HEK293 (cell line): ENCODE results near the gene PROCA1.
A peak's percentile ranks its signal among the peaks of the same experiment; 100 is the strongest.

Experiments
- BCL11A ChIP-seq: fragments of 450-650 bp; formaldehyde crosslinking; IDR thresholded peaks from 2 replicates; pipeline ENCODE4 v1.5.1; 2016; ENCODE audit warnings: low read depth, missing biosample characterization, missing genetic modification characterization
- FEZF1 ChIP-seq: fragments of 450-650 bp; formaldehyde crosslinking; IDR thresholded peaks from 2 replicates; pipeline ENCODE4 v1.5.1; 2016; ENCODE audit warnings: missing biosample characterization, missing genetic modification characterization
- GLI2 ChIP-seq: fragments of 450-650 bp; formaldehyde crosslinking; IDR thresholded peaks from 2 replicates; pipeline ENCODE4; 2017; ENCODE audit warnings: missing biosample characterization, missing genetic modification characterization, low read depth, borderline replicate concordance
- IKZF3 ChIP-seq: fragments of 450-650 bp; IDR thresholded peaks from 2 replicates; pipeline ENCODE4 v1.5.0; 2018; ENCODE audit warnings: missing biosample characterization, mild to moderate bottlenecking, missing genetic modification characterization, moderate library complexity
- SP3 ChIP-seq: fragments of 450-650 bp; formaldehyde crosslinking; IDR thresholded peaks from 2 replicates; pipeline ENCODE4 v1.5.1; 2016; ENCODE audit warnings: missing biosample characterization, missing genetic modification characterization
- SP7 ChIP-seq: fragments of 450-650 bp; formaldehyde crosslinking; IDR thresholded peaks from 2 replicates; pipeline ENCODE4 v1.5.1; 2016; ENCODE audit warnings: missing biosample characterization, missing genetic modification characterization
- ZBTB17 ChIP-seq: fragments of 450-650 bp; formaldehyde crosslinking; IDR thresholded peaks from 2 replicates; pipeline ENCODE4 v1.5.1; 2016; ENCODE audit warnings: missing biosample characterization, missing genetic modification characterization
- ZFP41 ChIP-seq: fragments of 450-650 bp; formaldehyde crosslinking; IDR thresholded peaks from 2 replicates; pipeline ENCODE4 v1.5.1; 2016; ENCODE audit warnings: missing biosample characterization, missing genetic modification characterization, borderline replicate concordance
- ZFP69B ChIP-seq: fragments of 450-650 bp; formaldehyde crosslinking; IDR thresholded peaks from 2 replicates; pipeline ENCODE4 v1.5.1; 2016; ENCODE audit warnings: missing biosample characterization, missing genetic modification characterization
- ZIC2 ChIP-seq: fragments of 450-650 bp; formaldehyde crosslinking; IDR thresholded peaks from 2 replicates; pipeline ENCODE4 v1.5.1; 2016; ENCODE audit warnings: missing biosample characterization, missing genetic modification characterization
- ZNF114 ChIP-seq: fragments of 450-650 bp; formaldehyde crosslinking; IDR thresholded peaks from 2 replicates; pipeline ENCODE4 v1.5.0; 2017; ENCODE audit warnings: missing biosample characterization, missing genetic modification characterization
- ZNF169 ChIP-seq: fragments of 450-650 bp; formaldehyde crosslinking; IDR thresholded peaks from 2 replicates; pipeline ENCODE4 v1.5.1; 2016; ENCODE audit warnings: missing biosample characterization, missing genetic modification characterization
- ZNF223 ChIP-seq: fragments of 450-650 bp; formaldehyde crosslinking; IDR thresholded peaks from 2 replicates; pipeline ENCODE4 v1.5.1; 2016; ENCODE audit warnings: missing biosample characterization, missing genetic modification characterization
- ZNF248 ChIP-seq: fragments of 450-650 bp; formaldehyde crosslinking; IDR thresholded peaks from 2 replicates; pipeline ENCODE4 v1.5.1; 2017; ENCODE audit warnings: missing biosample characterization, missing genetic modification characterization
- ZNF302 ChIP-seq: fragments of 450-650 bp; formaldehyde crosslinking; IDR thresholded peaks from 2 replicates; pipeline ENCODE4 v1.5.1; 2016; ENCODE audit warnings: missing biosample characterization, missing genetic modification characterization, low read depth
- ZNF501 ChIP-seq: fragments of 450-650 bp; formaldehyde crosslinking; IDR thresholded peaks from 2 replicates; pipeline ENCODE4 v1.5.1; 2016; ENCODE audit warnings: missing biosample characterization, missing genetic modification characterization
- ZNF521 ChIP-seq: fragments of 450-650 bp; formaldehyde crosslinking; IDR thresholded peaks from 2 replicates; pipeline ENCODE4 v1.5.1; 2017; ENCODE audit warnings: missing biosample characterization, mild to moderate bottlenecking, missing genetic modification characterization
- ZNF558 ChIP-seq: fragments of 450-650 bp; formaldehyde crosslinking; IDR thresholded peaks from 2 replicates; pipeline ENCODE4 v1.5.1; 2016; ENCODE audit warnings: missing biosample characterization, missing genetic modification characterization
- ZNF561 ChIP-seq: fragments of 450-650 bp; IDR thresholded peaks from 2 replicates; pipeline ENCODE4 v1.5.1; 2018; ENCODE audit warnings: missing biosample characterization, missing genetic modification characterization, borderline replicate concordance
- ZNF654 ChIP-seq: fragments of 450-650 bp; formaldehyde crosslinking; IDR thresholded peaks from 2 replicates; pipeline ENCODE4 v1.5.1; 2016; ENCODE audit warnings: low read depth, missing biosample characterization, missing genetic modification characterization
- ZNF670 ChIP-seq: fragments of 450-650 bp; formaldehyde crosslinking; IDR thresholded peaks from 2 replicates; pipeline ENCODE4 v1.5.1; 2016; ENCODE audit warnings: missing biosample characterization, missing genetic modification characterization, low read depth
- ZNF747 ChIP-seq: fragments of 450-650 bp; formaldehyde crosslinking; IDR thresholded peaks from 2 replicates; pipeline ENCODE4 v1.5.1; 2016; ENCODE audit warnings: missing biosample characterization, missing genetic modification characterization
- ZSCAN4 ChIP-seq: fragments of 450-650 bp; formaldehyde crosslinking; IDR thresholded peaks from 2 replicates; pipeline ENCODE4 v1.5.1; 2017; ENCODE audit warnings: missing biosample characterization, missing genetic modification characterization
- TF ChIP-seq, protein P1 (sequence below): fragments of 450-650 bp; formaldehyde crosslinking; IDR thresholded peaks from 2 replicates; pipeline ENCODE4 v1.5.1; 2016; ENCODE audit warnings: missing biosample characterization, missing genetic modification characterization, borderline replicate concordance
- TF ChIP-seq, protein P2 (sequence below): fragments of 450-650 bp; formaldehyde crosslinking; conservative IDR thresholded peaks from 2 replicates; pipeline ENCODE4 v1.5.1; 2016; ENCODE audit warnings: low read depth, missing biosample characterization, missing genetic modification characterization
- TF ChIP-seq, protein P3 (sequence below): fragments of 450-650 bp; formaldehyde crosslinking; IDR thresholded peaks from 2 replicates; pipeline ENCODE4 v1.5.1; 2016; ENCODE audit warnings: missing biosample characterization, missing genetic modification characterization

The PROCA1 gene

GRCh38 chr17:28750178-28751047, 38.7 kb upstream of the PROCA1 start (continued):
- TF ChIP-seq, protein P1, sequence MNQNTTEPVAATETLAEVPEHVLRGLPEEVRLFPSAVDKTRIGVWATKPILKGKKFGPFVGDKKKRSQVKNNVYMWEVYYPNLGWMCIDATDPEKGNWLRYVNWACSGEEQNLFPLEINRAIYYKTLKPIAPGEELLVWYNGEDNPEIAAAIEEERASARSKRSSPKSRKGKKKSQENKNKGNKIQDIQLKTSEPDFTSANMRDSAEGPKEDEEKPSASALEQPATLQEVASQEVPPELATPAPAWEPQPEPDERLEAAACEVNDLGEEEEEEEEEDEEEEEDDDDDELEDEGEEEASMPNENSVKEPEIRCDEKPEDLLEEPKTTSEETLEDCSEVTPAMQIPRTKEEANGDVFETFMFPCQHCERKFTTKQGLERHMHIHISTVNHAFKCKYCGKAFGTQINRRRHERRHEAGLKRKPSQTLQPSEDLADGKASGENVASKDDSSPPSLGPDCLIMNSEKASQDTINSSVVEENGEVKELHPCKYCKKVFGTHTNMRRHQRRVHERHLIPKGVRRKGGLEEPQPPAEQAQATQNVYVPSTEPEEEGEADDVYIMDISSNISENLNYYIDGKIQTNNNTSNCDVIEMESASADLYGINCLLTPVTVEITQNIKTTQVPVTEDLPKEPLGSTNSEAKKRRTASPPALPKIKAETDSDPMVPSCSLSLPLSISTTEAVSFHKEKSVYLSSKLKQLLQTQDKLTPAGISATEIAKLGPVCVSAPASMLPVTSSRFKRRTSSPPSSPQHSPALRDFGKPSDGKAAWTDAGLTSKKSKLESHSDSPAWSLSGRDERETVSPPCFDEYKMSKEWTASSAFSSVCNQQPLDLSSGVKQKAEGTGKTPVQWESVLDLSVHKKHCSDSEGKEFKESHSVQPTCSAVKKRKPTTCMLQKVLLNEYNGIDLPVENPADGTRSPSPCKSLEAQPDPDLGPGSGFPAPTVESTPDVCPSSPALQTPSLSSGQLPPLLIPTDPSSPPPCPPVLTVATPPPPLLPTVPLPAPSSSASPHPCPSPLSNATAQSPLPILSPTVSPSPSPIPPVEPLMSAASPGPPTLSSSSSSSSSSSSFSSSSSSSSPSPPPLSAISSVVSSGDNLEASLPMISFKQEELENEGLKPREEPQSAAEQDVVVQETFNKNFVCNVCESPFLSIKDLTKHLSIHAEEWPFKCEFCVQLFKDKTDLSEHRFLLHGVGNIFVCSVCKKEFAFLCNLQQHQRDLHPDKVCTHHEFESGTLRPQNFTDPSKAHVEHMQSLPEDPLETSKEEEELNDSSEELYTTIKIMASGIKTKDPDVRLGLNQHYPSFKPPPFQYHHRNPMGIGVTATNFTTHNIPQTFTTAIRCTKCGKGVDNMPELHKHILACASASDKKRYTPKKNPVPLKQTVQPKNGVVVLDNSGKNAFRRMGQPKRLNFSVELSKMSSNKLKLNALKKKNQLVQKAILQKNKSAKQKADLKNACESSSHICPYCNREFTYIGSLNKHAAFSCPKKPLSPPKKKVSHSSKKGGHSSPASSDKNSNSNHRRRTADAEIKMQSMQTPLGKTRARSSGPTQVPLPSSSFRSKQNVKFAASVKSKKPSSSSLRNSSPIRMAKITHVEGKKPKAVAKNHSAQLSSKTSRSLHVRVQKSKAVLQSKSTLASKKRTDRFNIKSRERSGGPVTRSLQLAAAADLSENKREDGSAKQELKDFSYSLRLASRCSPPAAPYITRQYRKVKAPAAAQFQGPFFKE (tag by site-specific recombination), result no peak
- TF ChIP-seq SP3 (tag by site-specific recombination), result no peak
- TF ChIP-seq ZBTB17 (tag by site-specific recombination), result no peak
- TF ChIP-seq, protein P2, sequence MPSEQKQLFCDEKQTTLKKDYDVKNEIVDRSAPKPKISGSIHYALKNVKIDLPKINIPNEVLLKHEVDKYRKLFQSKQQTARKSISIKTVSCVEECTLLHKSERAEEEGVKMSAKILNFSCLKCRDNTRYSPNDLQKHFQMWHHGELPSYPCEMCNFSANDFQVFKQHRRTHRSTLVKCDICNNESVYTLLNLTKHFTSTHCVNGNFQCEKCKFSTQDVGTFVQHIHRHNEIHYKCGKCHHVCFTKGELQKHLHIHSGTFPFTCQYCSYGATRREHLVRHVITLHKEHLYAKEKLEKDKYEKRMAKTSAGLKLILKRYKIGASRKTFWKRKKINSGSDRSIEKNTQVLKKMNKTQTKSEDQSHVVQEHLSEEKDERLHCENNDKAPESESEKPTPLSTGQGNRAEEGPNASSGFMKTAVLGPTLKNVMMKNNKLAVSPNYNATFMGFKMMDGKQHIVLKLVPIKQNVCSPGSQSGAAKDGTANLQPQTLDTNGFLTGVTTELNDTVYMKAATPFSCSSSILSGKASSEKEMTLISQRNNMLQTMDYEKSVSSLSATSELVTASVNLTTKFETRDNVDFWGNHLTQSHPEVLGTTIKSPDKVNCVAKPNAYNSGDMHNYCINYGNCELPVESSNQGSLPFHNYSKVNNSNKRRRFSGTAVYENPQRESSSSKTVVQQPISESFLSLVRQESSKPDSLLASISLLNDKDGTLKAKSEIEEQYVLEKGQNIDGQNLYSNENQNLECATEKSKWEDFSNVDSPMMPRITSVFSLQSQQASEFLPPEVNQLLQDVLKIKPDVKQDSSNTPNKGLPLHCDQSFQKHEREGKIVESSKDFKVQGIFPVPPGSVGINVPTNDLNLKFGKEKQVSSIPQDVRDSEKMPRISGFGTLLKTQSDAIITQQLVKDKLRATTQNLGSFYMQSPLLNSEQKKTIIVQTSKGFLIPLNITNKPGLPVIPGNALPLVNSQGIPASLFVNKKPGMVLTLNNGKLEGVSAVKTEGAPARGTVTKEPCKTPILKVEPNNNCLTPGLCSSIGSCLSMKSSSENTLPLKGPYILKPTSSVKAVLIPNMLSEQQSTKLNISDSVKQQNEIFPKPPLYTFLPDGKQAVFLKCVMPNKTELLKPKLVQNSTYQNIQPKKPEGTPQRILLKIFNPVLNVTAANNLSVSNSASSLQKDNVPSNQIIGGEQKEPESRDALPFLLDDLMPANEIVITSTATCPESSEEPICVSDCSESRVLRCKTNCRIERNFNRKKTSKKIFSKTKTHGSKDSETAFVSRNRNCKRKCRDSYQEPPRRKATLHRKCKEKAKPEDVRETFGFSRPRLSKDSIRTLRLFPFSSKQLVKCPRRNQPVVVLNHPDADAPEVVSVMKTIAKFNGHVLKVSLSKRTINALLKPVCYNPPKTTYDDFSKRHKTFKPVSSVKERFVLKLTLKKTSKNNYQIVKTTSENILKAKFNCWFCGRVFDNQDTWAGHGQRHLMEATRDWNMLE (tag by site-specific recombination), result no peak
- TF ChIP-seq GLI2 (tag by site-specific recombination), result no peak
- no peak for TF ChIP-seq BCL11A
- no peak for TF ChIP-seq FEZF1 (tag by site-specific recombination)
- no peak for TF ChIP-seq ZNF561 (tag by site-specific recombination)
- TF ChIP-seq ZSCAN4, result no peak
- no peak for TF ChIP-seq ZNF747 (tag by site-specific recombination)
- no peak for TF ChIP-seq ZNF558
- TF ChIP-seq SP7 (tag by site-specific recombination), result peak; percentile 29; the same call in 1 of the 2 replicates
- no peak for TF ChIP-seq ZNF302 (tag by site-specific recombination)
- TF ChIP-seq ZNF521 (tag by site-specific recombination), result no peak
- TF ChIP-seq ZNF501, result no peak; the same call in 1 of the 2 replicates
- no peak for TF ChIP-seq ZFP41 (tag by site-specific recombination)
- peak; percentile 82 for TF ChIP-seq ZNF654 (tag by site-specific recombination)
- no peak for TF ChIP-seq ZNF169 (tag by site-specific recombination)
- TF ChIP-seq IKZF3, result no peak
- no peak for TF ChIP-seq ZNF223
- TF ChIP-seq ZNF114, result no peak
- peak; percentile 43; the same call in 1 of the 2 replicates for TF ChIP-seq ZFP69B
- TF ChIP-seq ZNF248 (tag by site-specific recombination), result no peak
- no peak for TF ChIP-seq ZNF670 (tag by site-specific recombination)
- no peak for TF ChIP-seq ZIC2 (tag by site-specific recombination)
- TF ChIP-seq, protein P3, sequence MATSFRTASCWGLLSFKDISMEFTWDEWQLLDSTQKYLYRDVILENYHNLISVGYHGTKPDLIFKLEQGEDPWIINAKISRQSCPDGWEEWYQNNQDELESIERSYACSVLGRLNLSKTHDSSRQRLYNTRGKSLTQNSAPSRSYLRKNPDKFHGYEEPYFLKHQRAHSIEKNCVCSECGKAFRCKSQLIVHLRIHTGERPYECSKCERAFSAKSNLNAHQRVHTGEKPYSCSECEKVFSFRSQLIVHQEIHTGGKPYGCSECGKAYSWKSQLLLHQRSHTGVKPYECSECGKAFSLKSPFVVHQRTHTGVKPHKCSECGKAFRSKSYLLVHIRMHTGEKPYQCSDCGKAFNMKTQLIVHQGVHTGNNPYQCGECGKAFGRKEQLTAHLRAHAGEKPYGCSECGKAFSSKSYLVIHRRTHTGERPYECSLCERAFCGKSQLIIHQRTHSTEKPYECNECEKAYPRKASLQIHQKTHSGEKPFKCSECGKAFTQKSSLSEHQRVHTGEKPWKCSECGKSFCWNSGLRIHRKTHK, result no peak
